Activated T-cell treated with anti-CD3 and anti-CD28 coated beads for 24 hours (primary cell): ENCODE results near the gene PAGR1.
"Not testable (repeated sequence)": the region's sequence is repeated elsewhere in the genome, so short reads cannot be mapped to it uniquely, and the experiment has no call there.

Source experiments
- DNase-seq: peaks from one replicate; pipeline ENCODE4 v3.0.0-alpha.2; 2020; ENCODE audit warnings: low read depth

PAGR1 gene

DNA sequence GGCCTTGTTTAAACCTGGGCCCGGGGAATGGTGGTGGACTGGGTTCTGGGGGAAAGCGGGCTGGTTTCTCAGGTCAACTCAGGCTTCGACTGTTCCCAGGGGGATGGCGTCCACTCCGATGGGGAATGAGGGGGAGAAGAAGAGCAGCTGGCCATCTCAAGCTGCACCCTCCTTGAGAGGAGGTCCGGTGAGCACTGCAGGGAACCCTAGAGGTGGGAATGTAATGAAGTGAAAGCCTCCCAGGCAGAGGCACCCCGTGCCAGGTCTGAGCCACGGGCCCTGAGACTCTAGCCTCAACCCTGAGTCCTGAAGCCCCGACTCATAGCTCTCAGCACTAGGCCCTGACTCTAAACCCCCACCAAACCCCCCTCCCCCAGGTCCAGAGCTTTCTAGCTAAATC, 48.3 kb downstream of the PAGR1 start:
- no peak for DNase-seq

GRCh38 chr16:29868396-29869009, 52.6 kb downstream of the PAGR1 start:
- no peak for DNase-seq

GRCh38 chr16:29869067-29869466, 53.1 kb downstream of the PAGR1 start:
- DNase-seq: not testable (repeated sequence)
